Mesangial cell (primary cell): ENCODE data around the gene TIFAB. TPM values are rescaled to one million over a fixed set of nuclear protein-coding genes. Genes with fewer than 3 reads are reported as not detected.

Experiments
- total RNA-seq: library from RNA; depleted of rRNA; stranded (reverse); fragments of >200 nt; gene quantifications from 2 replicates; pipeline ENCODE4 v1.2.3, GENCODE V29; 2015

The TIFAB gene, protein sequence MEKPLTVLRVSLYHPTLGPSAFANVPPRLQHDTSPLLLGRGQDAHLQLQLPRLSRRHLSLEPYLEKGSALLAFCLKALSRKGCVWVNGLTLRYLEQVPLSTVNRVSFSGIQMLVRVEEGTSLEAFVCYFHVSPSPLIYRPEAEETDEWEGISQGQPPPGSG
- total RNA-seq: not detected in 2 replicates

DNA sequence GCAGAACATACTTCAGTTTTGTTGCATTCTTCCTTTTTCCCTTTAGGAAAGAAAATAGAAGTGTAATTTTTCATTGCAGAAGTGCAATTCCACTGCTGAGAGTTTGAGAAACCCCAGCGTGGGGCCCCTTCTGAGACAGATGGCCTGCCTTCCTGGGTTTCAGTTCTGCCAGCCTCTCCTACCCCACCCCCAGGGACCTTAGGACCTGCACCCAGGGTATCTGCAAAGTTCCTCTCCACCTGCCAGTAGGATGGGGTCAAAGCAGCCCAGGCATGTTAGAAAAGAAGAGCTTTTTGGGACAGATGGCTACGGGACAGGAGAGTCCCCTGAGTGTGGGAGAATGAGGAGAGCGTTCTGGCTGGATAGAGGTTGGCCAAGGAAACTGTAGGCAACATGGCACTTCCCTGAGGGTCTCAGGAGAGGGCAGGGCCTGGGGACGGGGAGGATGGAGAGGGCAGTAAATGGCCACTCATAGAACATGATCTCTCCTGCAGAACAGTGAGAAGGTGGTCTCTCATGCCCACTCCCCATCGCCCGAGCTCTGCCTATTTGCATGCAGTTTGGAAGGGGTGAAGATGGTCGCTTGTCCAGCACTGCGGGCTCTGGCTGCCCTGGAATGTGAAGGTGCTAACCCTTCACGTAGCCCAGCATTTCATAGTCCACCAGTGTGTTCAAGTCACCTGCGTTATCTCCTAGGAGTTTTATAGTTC is at the start of gene TIFAB:
Gene TIFAB (minus strand): TSS at position 31 of the 710 bp plus-strand sequence. CDS start 2,412 bp downstream, outside the sequence.

DNA sequence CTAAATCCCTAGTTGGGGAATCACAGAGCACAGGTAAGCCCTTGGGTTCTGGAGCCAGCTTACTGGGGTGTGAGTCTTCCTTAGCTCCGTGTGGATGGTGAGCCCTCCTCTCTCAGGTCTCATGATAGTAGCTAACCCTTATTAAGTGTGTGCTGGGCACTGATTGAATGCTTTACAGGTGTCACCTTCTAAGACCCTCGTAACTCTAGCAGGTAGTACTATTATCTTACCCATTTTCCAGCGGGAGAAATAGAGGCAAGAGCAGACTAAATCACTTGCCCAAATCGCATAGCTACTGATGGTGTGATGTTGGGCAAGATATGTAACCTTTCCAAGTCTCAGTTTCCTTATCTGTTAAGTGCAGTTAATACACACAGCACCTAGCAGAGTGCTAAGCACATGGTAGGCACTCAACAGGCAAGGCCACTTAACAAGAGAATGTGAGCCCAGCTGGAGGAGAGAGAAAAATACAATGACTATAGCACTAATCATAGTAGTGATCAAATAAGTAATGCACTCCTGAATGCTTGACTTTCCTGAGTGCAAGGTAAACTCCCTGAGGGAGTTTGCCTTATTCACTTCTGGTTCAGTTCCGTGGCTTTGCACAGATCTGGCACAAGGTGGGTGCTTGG is 4.7 kb downstream of the TIFAB start, which contains the start of gene DCANP1:
Gene DCANP1 (minus strand): TSS at position 51 of the 632 bp plus-strand sequence. CDS start 240 bp downstream, outside the sequence.

DNA sequence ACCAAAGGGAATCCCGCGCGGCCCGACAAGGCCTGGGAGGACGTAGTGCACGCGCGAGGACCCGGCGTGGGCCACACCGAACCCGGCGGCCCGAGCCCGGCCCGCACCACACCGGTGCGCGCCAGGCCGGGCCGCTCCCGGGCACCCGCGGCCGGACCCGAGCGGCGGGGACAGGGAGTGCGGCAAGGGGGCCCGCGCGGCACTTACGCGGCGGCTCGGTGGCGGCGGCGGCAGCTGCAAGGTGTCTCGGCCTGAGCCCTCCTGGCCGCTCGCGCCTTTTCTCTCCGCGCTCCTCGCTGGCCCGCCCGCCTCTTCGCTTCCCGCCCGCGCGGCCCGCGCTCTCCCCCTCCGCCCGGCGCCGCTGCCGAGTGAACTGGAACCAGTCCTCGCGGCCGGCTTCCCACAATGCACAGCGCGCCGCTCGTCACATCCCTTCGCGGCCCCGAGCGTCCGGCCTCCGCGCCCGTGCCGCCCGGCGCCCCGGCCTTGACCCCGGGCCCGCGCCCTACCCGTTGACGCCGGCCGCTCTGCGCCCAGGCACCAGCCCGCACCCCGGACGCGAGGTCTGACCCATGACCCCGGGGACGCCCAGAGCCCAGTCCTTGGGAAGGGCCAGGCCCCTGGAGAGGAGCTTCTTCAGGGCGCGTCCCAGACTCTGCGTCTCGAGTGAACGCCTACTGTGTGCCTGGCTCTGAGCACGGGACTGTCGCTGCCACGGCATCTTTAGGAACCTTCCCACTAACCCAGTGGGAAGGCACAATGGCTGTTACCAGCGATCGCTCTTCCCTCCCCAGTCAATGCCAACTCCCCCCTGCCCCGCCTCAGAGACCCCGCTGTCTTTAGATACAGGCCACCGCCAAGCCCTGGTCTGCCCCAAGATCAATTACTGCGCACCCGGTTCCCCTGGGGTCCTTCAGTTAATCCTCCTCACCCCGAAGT is 53.0 kb downstream of the TIFAB start, which contains the start of gene MACROH2A1:
Gene MACROH2A1 (minus strand): TSS at position 377 of the 939 bp plus-strand sequence. CDS start 10,138 bp downstream, outside the sequence.

Other genes starting within 250 kb of the TIFAB start
- 146 and 235 TPM in 2 replicates for gene MACROH2A1, start 53.1 kb downstream of the TIFAB start, total RNA-seq
- not detected in 2 replicates for gene DCANP1, start 5.0 kb downstream of the TIFAB start, total RNA-seq
- not detected in 2 replicates for gene NEUROG1, start 83.6 kb upstream of the TIFAB start, total RNA-seq
- gene CXCL14, start 126.6 kb upstream of the TIFAB start, total RNA-seq: 3.3 TPM in 1 of 2 replicates, not detected in the other